K562 (cell line): ENCODE measurements around the gene GEMIN7. TPM values are rescaled to one million over a fixed set of nuclear protein-coding genes. Genes with fewer than 3 reads are reported as not detected.

Experiments used
- ARID1B ChIP-seq: fragments of 450-650 bp; IDR thresholded peaks from 2 replicates; pipeline ENCODE4 v1.6.1; 2016; ENCODE audit warnings: antibody characterized with exemption, mild to moderate bottlenecking, inconsistent platforms
- C11orf30 ChIP-seq: fragments of 450-650 bp; IDR thresholded peaks from 2 replicates; pipeline ENCODE4 v1.6.1; 2016; ENCODE audit warnings: low read depth, mild to moderate bottlenecking
- CEBPG ChIP-seq, 3 experiments: fragments of 200-800 bp in 1 of 3; sonication (Bioruptor generic) in 1 of 3; sonication (generic) in 1 of 3; formaldehyde crosslinking in 1 of 3; IDR thresholded peaks in 2 of 3; conservative IDR thresholded peaks in 1 of 3; 2 replicates each; pipeline versions ENCODE4 v1.6.1 to v1.8.0; 2016 to 2022; ENCODE audit warnings: missing compliant biosample characterization in 2 of 3, missing genetic modification characterization in 2 of 3, mild to moderate bottlenecking in 1 of 3, missing genetic modification reagents in 1 of 3
- CHD4 ChIP-seq: fragments of 200-600 bp; sonication (generic); IDR thresholded peaks from 3 replicates; pipeline ENCODE4 v1.6.1; 2012; ENCODE audit warnings: low read depth, mild to moderate bottlenecking, mixed read lengths, low read length, inconsistent platforms; ENCODE audit not compliant: insufficient read depth, insufficient replicate concordance, poor library complexity, severe bottlenecking
- DEAF1 ChIP-seq: fragments of 450-650 bp; formaldehyde crosslinking; IDR thresholded peaks from 2 replicates; pipeline ENCODE4 v1.4.0; 2020; ENCODE audit warnings: mild to moderate bottlenecking, moderate library complexity
- ETS2 ChIP-seq: IDR thresholded peaks from 2 replicates; pipeline ENCODE4 v1.6.1; 2016; ENCODE audit warnings: borderline replicate concordance, missing genetic modification characterization, mild to moderate bottlenecking, moderate library complexity, missing compliant biosample characterization; ENCODE audit not compliant: poor library complexity, severe bottlenecking
- HDGF ChIP-seq: fragments of 450-650 bp; IDR thresholded peaks from 2 replicates; pipeline ENCODE4 v1.6.1; 2016
- ID3 ChIP-seq, 2 experiments: fragments of 250-450 bp in 1 of 2; fragments of 450-650 bp in 1 of 2; sonication (Bioruptor Pico) in 1 of 2; IDR thresholded peaks; 2 replicates each; pipeline versions ENCODE4 v1.6.1 to v1.8.0; 2016 to 2021; ENCODE audit warnings: mild to moderate bottlenecking in 2 of 2, moderate library complexity in 2 of 2, missing compliant biosample characterization in 1 of 2, missing genetic modification characterization in 1 of 2
- IFI16 ChIP-seq: fragments of 250-450 bp; sonication (Bioruptor Pico); IDR thresholded peaks from 2 replicates; pipeline ENCODE4 v2.1.2; 2022; ENCODE audit warnings: mild to moderate bottlenecking, inconsistent platforms
- MED1 ChIP-seq: sonication (generic); formaldehyde crosslinking; IDR thresholded peaks from 2 replicates; pipeline ENCODE4 v1.8.1; 2023; ENCODE audit warnings: missing genetic modification reagents, borderline replicate concordance
- PHF20 ChIP-seq: fragments of 450-650 bp; IDR thresholded peaks from 2 replicates; pipeline ENCODE4 v1.6.1; 2018; ENCODE audit not compliant: partially characterized antibody
- POLR2A ChIP-seq: fragments of 450-650 bp; conservative IDR thresholded peaks from 2 replicates; pipeline ENCODE4 v1.6.1; 2016
- RBM14 ChIP-seq: fragments of 200-400 bp; formaldehyde crosslinking; IDR thresholded peaks from 2 replicates; pipeline ENCODE4 v1.6.1; 2018; ENCODE audit warnings: low read depth, mild to moderate bottlenecking, low read length, moderate library complexity, borderline replicate concordance; ENCODE audit not compliant: insufficient read depth
- SMAD4 ChIP-seq: fragments of 250-450 bp; sonication (Bioruptor Pico); conservative IDR thresholded peaks from 2 replicates; pipeline ENCODE4 v1.8.0; 2021; ENCODE audit warnings: inconsistent platforms, mild to moderate bottlenecking, moderate library complexity
- TAF7 ChIP-seq: fragments of 450-650 bp; IDR thresholded peaks from 2 replicates; pipeline ENCODE4 v1.6.1; 2016; ENCODE audit warnings: missing genetic modification characterization, missing compliant biosample characterization
- VEZF1 ChIP-seq: fragments of 200-800 bp; sonication (Bioruptor generic); IDR thresholded peaks from 2 replicates; pipeline ENCODE4 v1.6.1; 2017; ENCODE audit warnings: missing genetic modification characterization, missing compliant biosample characterization
- ZBTB11 ChIP-seq, 3 experiments: fragments of 200-800 bp in 1 of 3; fragments of 250-450 bp in 1 of 3; fragments of 450-650 bp in 1 of 3; sonication (Bioruptor Pico) in 1 of 3; sonication (Bioruptor generic) in 1 of 3; formaldehyde crosslinking in 1 of 3; IDR thresholded peaks; 2 replicates each; pipeline versions ENCODE4 v1.6.1 to v1.8.0; 2016 to 2022; ENCODE audit warnings: mild to moderate bottlenecking in 2 of 3, missing genetic modification characterization in 2 of 3, missing compliant biosample characterization in 1 of 3, moderate library complexity in 1 of 3
- polyA plus RNA-seq, 8 experiments: library from polyadenylated mRNA; depleted of rRNA in 4 of 8; stranded (reverse) in 5 of 8; unstranded in 3 of 8; fragments of >200 nt; fragmentation: Nextera tagmentation in 2 of 8; fragmentation: Illumina TruSeq in 1 of 8; extraction: Ambion mirVana in 2 of 8; extraction: Trizol in 1 of 8; gene quantifications; 2 replicates each; pipeline versions ENCODE4 v1.2.1 to v1.2.3, GENCODE V29; 2011 to 2014; ENCODE audit warnings: inconsistent platforms in 1 of 8, missing spikeins in 1 of 8
- total RNA-seq, 7 experiments: library from RNA; depleted of rRNA in 6 of 7; stranded (reverse); fragments of >200 nt in 6 of 7; fragmentation: Illumina TruSeq in 2 of 7; extraction: Trizol in 2 of 7; gene quantifications; 2 replicates each; pipeline versions ENCODE4 v1.2.1 to v1.2.3, GENCODE V29; 2011 to 2021; ENCODE audit warnings: low replicate concordance in 1 of 7

The GEMIN7 gene
- total and polyA plus RNA-seq, 9 of the 15 experiments (the other 6 are each of a cell fraction or from before 2014, with no cell fraction given): 23.1 to 124 (median 54.9) TPM

- TF ChIP-seq DEAF1 (no peak), ETS2 (tag) (no peak), ID3 (CRISPR knock-in tag; IDR thresholded peaks at IDR 0.05) (no peak), ID3 (tag; IDR thresholded peaks at IDR 0.05) (no peak), TAF7 (tag) (0 out of 2 replicates have a peak, but pooled peaks have one; percentile 54), RBM14 (0 out of 2 replicates have a peak, but pooled peaks have one; percentile 61), HDGF (peak; percentile 88; the same call in 1 of the 2 replicates), VEZF1 (CRISPR knock-in tag) (peak; percentile 92), IFI16 (CRISPR knock-in tag) (no peak), POLR2A (peak; percentile 98), PHF20 (peak; percentile 92), MED1 (no peak), C11orf30 (peak; percentile 65), CEBPG (CRISPR knock-in tag; IDR thresholded peaks at IDR 0.05) (no peak), CEBPG (tag; conservative IDR thresholded peaks at IDR 0.05 in 1 of 2, IDR thresholded peaks at IDR 0.05 in 1 of 2) (no peak), CHD4 (no peak), ZBTB11 (CRISPR knock-in tag; IDR thresholded peaks at IDR 0.05) (peak in 2 of 3 experiments; percentile 60 to 65; a peak in 3 of 6 replicates), SMAD4 (CRISPR knock-in tag) (no peak), ARID1B (peak; percentile 45; the same call in 1 of the 2 replicates)
Measured at GRCh38 chr19:45038931-45039893, 39.8 kb upstream of the GEMIN7 start, which contains the start of gene CLASRP (continued).
